Upper lobe of left lung (tissue), 4 donors: ENCODE results near the gene PPP1R14D.

Experiments
- CTCF ChIP-seq, 6 experiments: fragments of 450-650 bp in 4 of 6; fragments of 200-600 bp in 2 of 6; sonication (generic) in 2 of 6; IDR thresholded peaks; one replicate each; pipeline ENCODE4 v1.5.1; 2016 to 2019; ENCODE audit warnings: antibody characterized with exemption in 6 of 6
- EP300 ChIP-seq, 4 donors: sonication (generic); formaldehyde crosslinking; IDR thresholded peaks; one replicate each; pipeline ENCODE4 v1.5.1; 2017; ENCODE audit warnings: antibody characterized with exemption in 4 of 4, control low read depth in 2 of 4
- POLR2A ChIP-seq, 4 donors: fragments of 450-650 bp; IDR thresholded peaks; one replicate each; pipeline ENCODE4 v1.5.1; 2016 to 2017; ENCODE audit warnings: antibody characterized with exemption in 4 of 4, mild to moderate bottlenecking in 2 of 4

- TF ChIP-seq CTCF (IDR thresholded peaks at IDR 0.05) (peak; percentile 50 to 87 (median 66)), EP300 (IDR thresholded peaks at IDR 0.05) (no peak), POLR2A (IDR thresholded peaks at IDR 0.05) (no peak)
These were observed 45.8 kb downstream of the PPP1R14D start for GRCh38 chr15:40782609-40783227.
